Adipocyte (in vitro differentiated cells): ENCODE data around the gene CALML3.

ENCODE experiments used
- DNase-seq: peaks from one replicate; pipeline ENCODE4 v3.0.0-alpha.2; 2015; ENCODE audit warnings: low read depth
- H3K27me3 ChIP-seq: replicated peaks from 2 replicates; pipeline ENCODE4 v1.7.0; 2013; ENCODE audit warnings: mild to moderate bottlenecking, low read length, moderate library complexity; ENCODE audit not compliant: control insufficient read depth, insufficient read depth
- H3K36me3 ChIP-seq: 2 replicates; pipeline ENCODE4 v1.7.0; 2013; ENCODE audit warnings: low read length, mild to moderate bottlenecking, moderate library complexity; ENCODE audit not compliant: control insufficient read depth, insufficient read depth, severe bottlenecking
- H3K4me1 ChIP-seq: 2 replicates; pipeline ENCODE4 v1.7.0; 2013; ENCODE audit warnings: mild to moderate bottlenecking, low read length, moderate library complexity; ENCODE audit not compliant: control insufficient read depth, insufficient read depth
- H3K4me3 ChIP-seq: 2 replicates; pipeline ENCODE4 v1.7.0; 2013; ENCODE audit warnings: mild to moderate bottlenecking, low read length, moderate library complexity
- H3K9ac ChIP-seq: 2 replicates; pipeline ENCODE4 v1.7.0; 2013; ENCODE audit warnings: mild to moderate bottlenecking, low read length, moderate library complexity
- H3K9me3 ChIP-seq: 2 replicates; pipeline ENCODE4 v1.7.0; 2013; ENCODE audit warnings: mild to moderate bottlenecking, low read length, moderate library complexity; ENCODE audit not compliant: control insufficient read depth

CALML3 gene

DNA sequence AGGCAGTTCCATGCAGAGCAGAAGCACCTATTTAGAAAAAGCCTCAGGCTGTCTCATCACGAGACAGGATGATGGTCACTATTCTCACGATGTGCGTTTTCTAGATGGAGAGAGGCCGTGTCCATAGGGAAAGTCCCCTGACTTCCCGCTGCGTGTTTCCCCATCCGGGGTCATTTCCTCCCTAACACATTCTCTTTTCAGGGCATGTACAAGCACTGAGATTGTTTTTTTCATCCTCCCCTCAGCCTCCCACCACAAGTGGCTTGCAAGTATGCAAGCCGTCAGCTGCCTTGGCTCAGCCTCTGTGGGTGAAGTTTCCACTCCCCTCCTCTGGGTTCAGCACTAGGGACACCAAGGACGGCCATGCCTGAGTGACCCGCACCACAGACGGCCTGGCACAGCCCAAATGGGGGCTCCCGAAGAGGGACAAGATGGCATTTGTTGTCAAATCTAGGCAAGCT lies 22.7 kb upstream of the CALML3 start:
- no peaks in the 10 kb centered on the region for H3K4me1 ChIP-seq
- no peaks in the 10 kb centered on the region for H3K36me3 ChIP-seq

DNA sequence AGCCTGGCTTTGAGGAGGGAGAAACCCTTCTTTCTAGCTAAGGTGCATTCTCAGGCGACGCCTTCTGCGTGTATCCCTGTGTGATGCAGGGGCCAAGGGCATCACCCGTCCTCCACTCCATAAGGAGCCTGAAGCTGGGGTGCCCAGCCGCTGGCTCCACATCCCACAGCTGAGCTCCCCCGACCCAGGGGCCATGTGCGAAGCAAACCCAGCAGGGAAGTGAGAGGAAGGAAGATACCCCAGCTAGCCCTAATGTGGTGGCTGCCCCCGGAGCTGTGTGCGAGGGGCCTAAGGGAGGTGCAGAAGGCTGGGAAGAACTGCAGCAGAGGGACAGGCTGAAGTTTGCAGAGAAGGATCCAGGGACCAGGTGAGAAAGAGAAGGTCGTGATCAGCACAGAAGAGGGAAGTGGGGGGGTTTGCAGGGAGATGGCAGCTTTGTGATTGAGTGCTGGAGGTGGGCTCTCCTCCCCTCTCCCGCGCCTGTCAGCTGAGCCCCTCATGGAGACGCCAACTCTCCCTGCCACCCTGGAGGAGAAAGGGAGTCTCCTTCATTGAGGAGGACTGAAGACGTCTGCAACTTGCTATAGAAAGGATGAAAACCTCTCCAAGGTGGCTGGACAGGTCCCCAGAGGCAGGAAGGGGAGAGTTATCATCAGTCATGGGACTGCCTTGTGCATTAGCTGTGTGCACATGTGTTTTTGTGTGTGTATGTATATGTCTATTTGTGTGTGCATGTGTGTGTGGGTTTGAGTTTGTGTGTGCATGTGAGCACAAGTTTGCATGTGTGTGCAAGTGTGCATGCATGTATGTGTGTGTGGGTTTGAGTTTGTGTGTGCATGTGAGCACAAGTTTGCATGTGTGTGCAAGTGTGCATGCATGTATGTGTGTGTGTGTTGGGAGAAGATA lies 21.9 kb upstream of the CALML3 start:
- H3K36me3 ChIP-seq, result no peaks in the 10 kb centered on the region
- DNase-seq, result no peak
- H3K27me3 ChIP-seq, result peaks cover 49% of the 10 kb centered on the region
- no peaks in the 10 kb centered on the region for H3K4me1 ChIP-seq
- H3K9ac ChIP-seq, result no peak overlapping the region
- H3K9me3 ChIP-seq, result peaks cover 4% of the 10 kb centered on the region
- H3K4me3 ChIP-seq, result no peak overlapping the region

More for the DNA sequence above, 22.7 kb upstream of the CALML3 start:
- H3K9me3 ChIP-seq, result peaks cover 4% of the 10 kb centered on the region
- DNase-seq, result no peak
- peaks cover 56% of the 10 kb centered on the region for H3K27me3 ChIP-seq
- no peak overlapping the region for H3K4me3 ChIP-seq
- no peak overlapping the region for H3K9ac ChIP-seq

DNA sequence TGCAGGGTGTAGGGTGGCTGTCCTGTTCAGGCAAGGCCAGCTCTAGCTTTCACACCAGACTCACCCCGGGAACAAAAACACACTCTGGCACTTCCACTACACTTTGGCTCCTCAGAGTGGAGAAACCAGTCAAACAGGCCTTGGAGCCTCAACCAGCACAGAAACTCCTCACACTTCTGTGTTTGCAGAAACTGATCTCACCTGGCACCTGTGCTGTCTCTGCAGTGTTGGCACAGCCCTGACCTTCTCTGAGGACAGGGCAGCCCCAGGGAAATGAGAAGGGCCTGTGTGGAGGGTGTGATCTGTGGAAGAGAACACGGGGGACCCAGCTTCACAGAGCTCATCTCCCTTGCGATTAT lies 21.3 kb upstream of the CALML3 start:
- H3K36me3 ChIP-seq, result no peaks in the 10 kb centered on the region
- H3K9me3 ChIP-seq, result peaks cover 4% of the 10 kb centered on the region
- no peak overlapping the region for H3K9ac ChIP-seq
- no peaks in the 10 kb centered on the region for H3K4me1 ChIP-seq
- H3K4me3 ChIP-seq, result no peak overlapping the region
- H3K27me3 ChIP-seq, result peaks cover 44% of the 10 kb centered on the region
- no peak for DNase-seq

DNA sequence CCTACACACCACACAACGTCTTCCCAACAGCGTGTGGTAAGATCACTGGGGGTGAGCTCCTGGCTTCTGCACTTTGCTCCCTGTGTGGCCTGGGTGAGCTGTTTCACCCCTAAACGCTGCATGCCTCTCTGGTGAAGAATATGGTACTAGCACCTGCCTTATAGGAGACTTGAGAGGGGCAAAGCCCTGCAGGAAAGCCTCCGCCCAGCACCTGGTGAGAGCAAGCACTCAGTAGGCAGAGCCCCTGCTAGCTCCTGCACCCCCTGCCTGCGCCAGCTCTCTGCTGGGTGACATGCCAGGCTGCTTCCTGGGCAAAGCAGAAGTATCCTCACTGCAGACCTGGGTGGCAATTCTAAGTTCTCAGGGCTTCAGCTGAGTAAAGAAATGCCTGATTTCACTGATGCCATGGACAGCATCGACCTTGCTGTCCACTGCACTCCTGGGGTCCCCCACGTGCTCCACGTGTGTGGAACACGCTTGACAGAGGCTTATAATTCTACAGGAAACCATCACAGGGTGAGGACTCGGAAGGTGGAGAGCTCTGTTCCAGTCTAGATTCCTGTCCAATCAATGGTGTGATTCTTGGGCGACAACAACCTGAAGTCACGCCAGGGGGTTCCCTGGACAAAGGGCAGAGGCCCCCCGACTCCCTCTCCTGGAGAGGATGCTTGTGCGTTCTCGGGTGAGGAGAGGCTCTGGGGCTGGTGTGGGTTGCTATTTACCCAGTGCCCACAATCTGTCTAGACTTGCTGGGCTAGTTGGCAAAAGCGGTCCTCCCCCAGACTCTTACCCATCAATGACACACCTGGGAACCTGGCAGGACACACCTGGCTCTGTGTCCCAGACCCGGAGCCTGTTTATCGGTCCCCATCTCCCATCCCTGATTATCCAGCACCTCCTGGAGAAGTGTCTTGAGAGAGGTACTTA lies 20.4 kb upstream of the CALML3 start:
- peaks cover 4% of the 10 kb centered on the region for H3K9me3 ChIP-seq
- H3K9ac ChIP-seq, result no peak overlapping the region
- peaks cover 49% of the 10 kb centered on the region for H3K27me3 ChIP-seq
- no peaks in the 10 kb centered on the region for H3K36me3 ChIP-seq
- no peak overlapping the region for H3K4me3 ChIP-seq
- no peak for DNase-seq
- H3K4me1 ChIP-seq, result no peaks in the 10 kb centered on the region

DNA sequence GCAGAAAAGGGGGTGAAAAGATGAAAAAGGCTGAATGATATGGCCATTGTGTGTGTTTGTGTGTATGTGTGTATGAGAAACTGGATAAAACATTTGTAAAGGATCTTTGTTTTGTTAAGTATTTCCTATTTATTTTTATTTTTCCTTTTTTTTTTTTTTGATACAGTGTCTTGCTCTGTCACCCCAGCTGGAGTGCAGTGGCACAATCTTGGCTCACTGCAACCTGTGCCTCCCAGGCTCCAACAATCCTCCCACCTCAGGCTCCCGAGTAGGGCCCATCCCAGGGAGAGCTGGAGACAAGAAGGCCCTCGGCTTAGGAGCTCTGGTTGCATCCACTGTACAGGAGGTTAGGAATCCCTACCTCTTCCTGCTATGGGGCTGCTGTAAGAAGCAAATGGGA lies 18.5 kb upstream of the CALML3 start:
- peaks cover 8% of the 10 kb centered on the region for H3K4me1 ChIP-seq
- H3K9me3 ChIP-seq, result peaks cover 4% of the 10 kb centered on the region
- no peaks in the 10 kb centered on the region for H3K36me3 ChIP-seq
- peaks cover 35% of the 10 kb centered on the region for H3K27me3 ChIP-seq
- no peak overlapping the region for H3K9ac ChIP-seq
- DNase-seq, result no peak
- no peak overlapping the region for H3K4me3 ChIP-seq

DNA sequence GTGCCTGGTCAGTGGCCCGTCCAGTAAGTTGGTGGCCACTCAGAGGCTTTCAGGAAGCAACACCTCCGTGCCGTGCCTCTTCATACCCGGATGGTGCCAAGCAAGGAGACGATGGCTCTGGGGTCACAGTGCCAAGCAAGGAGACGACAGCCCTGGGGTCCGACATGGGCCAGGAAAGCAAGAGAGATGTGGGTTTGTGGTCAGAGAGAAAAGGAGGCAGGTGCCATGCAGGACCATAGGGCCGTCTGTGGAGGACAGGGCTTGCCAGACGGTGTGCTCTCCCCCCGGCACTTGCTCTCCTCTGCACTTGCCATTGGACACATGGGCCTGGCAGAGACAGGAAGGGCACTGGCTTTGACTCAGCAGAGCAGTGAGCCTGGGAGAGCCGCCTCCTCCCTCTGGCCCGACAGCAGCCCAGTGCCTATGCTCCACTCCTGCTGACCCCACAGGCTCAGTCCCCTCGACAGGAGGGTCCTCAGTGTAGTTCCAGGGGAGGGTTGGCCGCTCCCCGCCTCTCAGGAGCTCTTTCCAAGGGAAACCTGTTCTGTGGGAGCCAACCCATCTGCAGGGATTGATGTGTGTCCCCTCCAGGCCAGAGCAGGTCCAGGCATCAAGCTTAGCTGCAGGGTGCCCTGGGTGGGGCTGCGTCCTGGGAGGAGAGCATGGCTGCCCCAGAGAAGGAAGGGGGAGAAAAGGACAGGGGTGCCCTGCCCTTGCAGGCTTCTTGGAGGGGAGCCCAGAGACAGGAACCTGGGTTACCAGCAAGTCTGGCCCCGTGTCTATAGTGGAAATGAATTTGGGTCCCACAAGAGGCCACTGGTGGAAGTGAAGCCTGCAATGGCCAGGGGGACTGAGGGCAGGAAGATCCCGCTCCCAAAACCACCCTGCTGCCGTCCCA lies 17.8 kb upstream of the CALML3 start:
- H3K9me3 ChIP-seq, result no peaks in the 10 kb centered on the region
- no peaks in the 10 kb centered on the region for H3K36me3 ChIP-seq
- H3K4me1 ChIP-seq, result peaks cover 9% of the 10 kb centered on the region
- peaks cover 33% of the 10 kb centered on the region for H3K27me3 ChIP-seq
- no peak overlapping the region for H3K9ac ChIP-seq
- DNase-seq, result no peak
- no peak overlapping the region for H3K4me3 ChIP-seq

DNA sequence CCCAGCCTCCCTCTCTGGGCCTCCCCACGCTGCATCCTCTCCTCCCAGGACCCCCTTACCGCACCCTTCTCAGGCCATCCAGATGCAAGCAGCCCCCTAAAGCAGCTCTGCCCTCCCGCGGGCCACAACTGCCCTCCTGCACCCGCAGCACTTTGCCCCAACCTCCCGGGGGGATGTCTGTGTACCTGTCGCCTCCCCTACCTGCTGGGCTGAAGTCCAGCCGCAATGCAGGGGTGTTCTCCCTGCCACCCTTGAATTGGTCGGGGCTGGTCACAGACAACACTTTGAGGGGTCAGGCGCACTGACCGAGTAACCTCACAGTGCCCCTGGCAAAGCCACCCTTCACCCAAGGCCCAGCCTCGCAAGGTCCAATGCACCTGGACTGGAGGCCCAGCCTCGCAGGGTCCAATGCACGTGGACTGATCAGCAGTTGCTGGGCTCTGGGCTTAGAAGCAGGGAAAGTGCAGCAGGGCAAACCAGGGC lies 17.1 kb upstream of the CALML3 start:
- peaks cover 33% of the 10 kb centered on the region for H3K27me3 ChIP-seq
- H3K9ac ChIP-seq, result no peak overlapping the region
- H3K4me1 ChIP-seq, result peaks cover 9% of the 10 kb centered on the region
- no peaks in the 10 kb centered on the region for H3K36me3 ChIP-seq
- H3K4me3 ChIP-seq, result no peak overlapping the region
- no peak for DNase-seq
- H3K9me3 ChIP-seq, result no peaks in the 10 kb centered on the region

DNA sequence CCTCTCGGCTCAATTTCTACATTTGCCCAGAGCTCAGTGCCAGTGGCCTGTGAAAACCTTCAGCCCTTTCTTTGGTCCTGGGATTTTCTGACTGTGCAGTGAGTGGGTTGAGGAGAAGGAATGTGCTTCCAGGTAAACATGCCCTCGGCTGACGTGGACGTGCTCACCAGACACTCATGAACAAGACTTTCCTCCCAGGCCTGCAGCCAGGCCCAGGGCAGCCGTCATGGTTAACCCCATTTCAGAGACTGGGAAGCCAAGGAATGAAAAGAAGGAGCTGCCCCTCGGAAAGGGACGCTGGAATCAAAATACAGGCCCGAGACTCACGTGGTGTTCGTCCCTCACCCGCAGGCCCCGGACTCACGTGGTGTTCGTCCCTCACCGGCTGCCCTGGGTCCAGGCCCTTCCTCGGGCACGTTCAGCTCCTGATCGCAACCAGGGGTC lies 16.6 kb upstream of the CALML3 start:
- Histone ChIP-seq H3K4me3 (no peak overlapping the region), H3K9me3 (no peaks in the 10 kb centered on the region), H3K27me3 (peaks cover 33% of the 10 kb centered on the region)

DNA sequence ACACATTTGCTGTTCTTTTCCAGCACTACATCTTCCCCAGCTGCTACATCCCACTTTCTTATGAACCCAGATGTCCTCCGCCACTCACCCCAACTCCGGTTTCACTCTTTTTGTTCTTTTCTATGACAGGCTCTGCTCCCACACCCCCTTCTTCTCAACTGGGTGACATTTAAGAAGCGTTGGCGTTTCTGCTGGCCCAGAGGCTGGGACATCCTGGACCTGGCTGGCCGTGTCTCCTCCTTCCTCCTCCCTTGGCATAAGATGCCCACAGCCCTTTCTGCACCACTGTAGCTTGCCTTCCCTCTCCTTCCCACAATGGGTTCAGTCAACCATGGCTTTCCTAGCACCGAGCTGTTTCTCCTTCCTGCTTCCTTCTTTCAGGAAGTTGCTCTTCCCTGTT lies 16.0 kb upstream of the CALML3 start:
- Histone ChIP-seq H3K4me3 (no peak overlapping the region), H3K9ac (no peak overlapping the region), H3K27me3 (peaks cover 33% of the 10 kb centered on the region), H3K4me1 (peaks cover 9% of the 10 kb centered on the region), H3K9me3 (no peaks in the 10 kb centered on the region), H3K36me3 (no peaks in the 10 kb centered on the region)
- no peak for DNase-seq

More for the DNA sequence above, 16.6 kb upstream of the CALML3 start:
- H3K9ac ChIP-seq, result no peak overlapping the region
- H3K36me3 ChIP-seq, result no peaks in the 10 kb centered on the region
- no peak for DNase-seq
- peaks cover 9% of the 10 kb centered on the region for H3K4me1 ChIP-seq

DNA sequence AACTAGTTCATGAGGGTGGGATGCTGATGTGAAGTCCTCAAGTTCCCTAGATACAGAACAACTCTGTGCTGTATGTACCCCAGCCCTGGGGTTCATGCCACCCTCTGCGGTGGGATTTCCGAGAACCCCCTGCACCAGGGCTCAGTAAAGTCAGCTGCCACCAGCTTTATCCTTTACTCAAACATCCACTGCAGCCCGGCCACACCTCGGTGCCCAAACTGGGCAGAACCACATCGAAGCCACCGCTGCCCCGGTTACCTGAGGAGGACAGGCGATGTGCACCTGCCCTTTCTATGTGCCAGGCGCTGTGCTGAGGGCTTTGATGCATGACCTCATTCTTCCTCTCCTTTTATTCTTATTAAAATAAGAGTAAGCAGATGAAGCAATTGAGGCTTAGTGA lies 15.5 kb upstream of the CALML3 start:
- DNase-seq, result no peak
- H3K4me1 ChIP-seq, result peaks cover 9% of the 10 kb centered on the region
- peaks cover 31% of the 10 kb centered on the region for H3K27me3 ChIP-seq
- no peaks in the 10 kb centered on the region for H3K36me3 ChIP-seq
- no peak overlapping the region for H3K9ac ChIP-seq
- no peaks in the 10 kb centered on the region for H3K9me3 ChIP-seq
- H3K4me3 ChIP-seq, result no peak overlapping the region
